HG02943 (cell line): ENCODE results near the gene CCL13.
"Not testable (repeated sequence)": the region's sequence is repeated elsewhere in the genome, so short reads cannot be mapped to it uniquely, and the experiment has no call there.

ENCODE experiments used
- ATAC-seq: cut with Tn5 transposase; IDR thresholded peaks from one replicate; pipeline ENCODE4 v1.9.1; 2021; ENCODE audit warnings: mild to moderate bottlenecking, low read depth, moderate library complexity; ENCODE audit not compliant: unreplicated experiment

CCL13 gene

GRCh38 chr17:34356194-34356593 lies at the start of gene CCL13:
Gene CCL13 (plus strand): TSS chr17:34356480. CDS start chr17:34356527, 47 bp downstream.
- no peak for ATAC-seq

- no peak for ATAC-seq
Observed at GRCh38 chr17:34307110-34307509, 49.2 kb upstream of the CCL13 start.

- no peak for ATAC-seq
Observed at GRCh38 chr17:34308371-34308770, 47.9 kb upstream of the CCL13 start.

- no peak for ATAC-seq
Observed at GRCh38 chr17:34311291-34311690, 45.0 kb upstream of the CCL13 start.

- no peak for ATAC-seq
Observed at GRCh38 chr17:34312080-34312479, 44.2 kb upstream of the CCL13 start.

GRCh38 chr17:34313164-34313563 lies 43.1 kb upstream of the CCL13 start:
- ATAC-seq, result no peak

- ATAC-seq, result no peak
Observed at GRCh38 chr17:34314279-34314678, 42.0 kb upstream of the CCL13 start.

GRCh38 chr17:34318474-34318873 lies 37.8 kb upstream of the CCL13 start:
- ATAC-seq, result no peak

GRCh38 chr17:34319039-34319483 lies 37.2 kb upstream of the CCL13 start, which contains the start of gene CCL8:
Gene CCL8 (plus strand): TSS chr17:34319435. CDS start chr17:34319502, 67 bp downstream.
- no peak for ATAC-seq

- no peak for ATAC-seq
Observed at GRCh38 chr17:34321964-34322363, 34.3 kb upstream of the CCL13 start.

- not testable (repeated sequence) for ATAC-seq
Observed at GRCh38 chr17:34327580-34327979, 28.7 kb upstream of the CCL13 start.

- ATAC-seq, result no peak
Observed at GRCh38 chr17:34337701-34338100, 18.6 kb upstream of the CCL13 start.

GRCh38 chr17:34339138-34339770 lies 17.0 kb upstream of the CCL13 start:
- ATAC-seq, result no peak

- no peak for ATAC-seq
Observed at GRCh38 chr17:34341916-34342315, 14.4 kb upstream of the CCL13 start.

GRCh38 chr17:34347063-34347462 lies 9.2 kb upstream of the CCL13 start:
- ATAC-seq, result no peak

GRCh38 chr17:34349751-34350150 lies 6.5 kb upstream of the CCL13 start:
- no peak for ATAC-seq

GRCh38 chr17:34351096-34351495 lies 5.2 kb upstream of the CCL13 start:
- ATAC-seq, result no peak

GRCh38 chr17:34352191-34352590 lies 4.1 kb upstream of the CCL13 start:
- ATAC-seq, result no peak

- no peak for ATAC-seq
Observed at GRCh38 chr17:34354637-34355036, 1.6 kb upstream of the CCL13 start.

GRCh38 chr17:34357398-34357797 lies 1.1 kb downstream of the CCL13 start:
- ATAC-seq, result no peak

GRCh38 chr17:34358631-34359030 lies 2.4 kb downstream of the CCL13 start:
- ATAC-seq, result no peak

GRCh38 chr17:34360601-34361270 lies 4.5 kb downstream of the CCL13 start:
- no peak for ATAC-seq
